GM19025 (cell line): ENCODE measurements around the gene KNSTRN.

Experiments
- ATAC-seq: cut with Tn5 transposase; IDR thresholded peaks from one replicate; pipeline ENCODE4 v1.9.1; 2021; ENCODE audit warnings: mild to moderate bottlenecking, low read depth, moderate library complexity; ENCODE audit not compliant: unreplicated experiment

Gene KNSTRN

GRCh38 chr15:40382580-40383456, at the start of gene KNSTRN:
KNSTRN (plus strand) TSS chr15:40382721; CDS start chr15:40382836, 115 bp downstream.
- ATAC-seq = peak; percentile 96

GRCh38 chr15:40333922-40334492, 48.5 kb upstream of the KNSTRN start:
- ATAC-seq = no peak

- ATAC-seq = no peak
These were observed 48.0 kb upstream of the KNSTRN start for GRCh38 chr15:40334541-40334940.

- ATAC-seq = no peak
These were observed 47.4 kb upstream of the KNSTRN start for GRCh38 chr15:40334941-40335795.

- no peak for ATAC-seq
These were observed 46.4 kb upstream of the KNSTRN start for GRCh38 chr15:40335938-40336743.

- no peak for ATAC-seq
These were observed 45.8 kb upstream of the KNSTRN start for GRCh38 chr15:40336744-40337122.

GRCh38 chr15:40337597-40337996, 44.9 kb upstream of the KNSTRN start:
- ATAC-seq = no peak

GRCh38 chr15:40338041-40338657, 44.4 kb upstream of the KNSTRN start:
- ATAC-seq = peak; percentile 57

- no peak for ATAC-seq
These were observed 43.5 kb upstream of the KNSTRN start for GRCh38 chr15:40338921-40339620.

- no peak for ATAC-seq
These were observed 42.9 kb upstream of the KNSTRN start for GRCh38 chr15:40339621-40339945.

- no peak for ATAC-seq
These were observed 42.3 kb upstream of the KNSTRN start for GRCh38 chr15:40340038-40340739.

- ATAC-seq = no peak
These were observed 41.7 kb upstream of the KNSTRN start, which contains the start of gene CCDC9B for GRCh38 chr15:40340740-40341400. CCDC9B (minus strand) TSS chr15:40340939; CDS start chr15:40340819, 120 bp downstream.

GRCh38 chr15:40342416-40343320, 39.9 kb upstream of the KNSTRN start:
- no peak for ATAC-seq

- no peak for ATAC-seq
These were observed 39.0 kb upstream of the KNSTRN start for GRCh38 chr15:40343512-40343911.

GRCh38 chr15:40344217-40344616, 38.3 kb upstream of the KNSTRN start:
- ATAC-seq = no peak

GRCh38 chr15:40344631-40345120, 37.8 kb upstream of the KNSTRN start:
- ATAC-seq = no peak
